Mucosa of rectum (tissue), 2 donors: ENCODE data around the gene LIG1.
"Not testable (repeated sequence)": the region's sequence is repeated elsewhere in the genome, so short reads cannot be mapped to it uniquely, and the experiment has no call there.

Source experiments
- H3K27ac ChIP-seq, 2 donors: one replicate each; pipeline ENCODE4 v1.7.0; 2013; ENCODE audit warnings: inconsistent platforms in 2 of 2, low read depth in 2 of 2, low read length in 2 of 2
- H3K27me3 ChIP-seq, 2 donors: one replicate each; pipeline ENCODE4 v1.7.0; 2013; ENCODE audit warnings: low read length in 2 of 2; ENCODE audit not compliant: control insufficient read depth in 2 of 2, insufficient read depth in 2 of 2
- H3K36me3 ChIP-seq, 2 donors: one replicate each; pipeline ENCODE4 v1.7.0; 2013; ENCODE audit warnings: low read length in 2 of 2; ENCODE audit not compliant: control insufficient read depth in 2 of 2, insufficient read depth in 2 of 2
- H3K4me1 ChIP-seq, 2 donors: one replicate each; pipeline ENCODE4 v1.7.0; 2013; ENCODE audit warnings: low read length in 2 of 2, mild to moderate bottlenecking in 1 of 2; ENCODE audit not compliant: control insufficient read depth in 2 of 2, insufficient read depth in 2 of 2
- H3K4me3 ChIP-seq, 2 donors: one replicate each; pipeline ENCODE4 v1.7.0; 2013; ENCODE audit warnings: low read length in 2 of 2
- H3K9ac ChIP-seq, 2 donors: one replicate each; pipeline ENCODE4 v1.7.0; 2013; ENCODE audit warnings: low read length in 2 of 2, low read depth in 1 of 2, mild to moderate bottlenecking in 1 of 2
- H3K9me3 ChIP-seq, 2 donors: one replicate each; pipeline ENCODE4 v1.7.0; 2013; ENCODE audit warnings: low read length in 2 of 2; ENCODE audit not compliant: control insufficient read depth in 2 of 2
- donor health status: healthy.
- donor health status: Normal muscosa, but diverticular disease.

Gene LIG1

GRCh38 chr19:48110350-48110966 is 59.7 kb downstream of the LIG1 start, which contains the start of gene PLA2G4C:
Gene PLA2G4C (minus strand): TSS chr19:48110817. CDS start chr19:48106529, 4,288 bp downstream.
- Histone ChIP-seq H3K9me3 (no peaks in the 10 kb centered on the region), H3K9ac (peak within 1 kb of the TSS; percentile 57 to 87), H3K4me1 (peaks cover 6 to 8% of the 10 kb centered on the region in 2 donors), H3K27me3 (no peaks in the 10 kb centered on the region), H3K4me3 (peak within 1 kb of the TSS; percentile 44 to 79), H3K36me3 (no peaks in the 10 kb centered on the region), H3K27ac (peak within 1 kb of the TSS; percentile 77 to 88)

DNA sequence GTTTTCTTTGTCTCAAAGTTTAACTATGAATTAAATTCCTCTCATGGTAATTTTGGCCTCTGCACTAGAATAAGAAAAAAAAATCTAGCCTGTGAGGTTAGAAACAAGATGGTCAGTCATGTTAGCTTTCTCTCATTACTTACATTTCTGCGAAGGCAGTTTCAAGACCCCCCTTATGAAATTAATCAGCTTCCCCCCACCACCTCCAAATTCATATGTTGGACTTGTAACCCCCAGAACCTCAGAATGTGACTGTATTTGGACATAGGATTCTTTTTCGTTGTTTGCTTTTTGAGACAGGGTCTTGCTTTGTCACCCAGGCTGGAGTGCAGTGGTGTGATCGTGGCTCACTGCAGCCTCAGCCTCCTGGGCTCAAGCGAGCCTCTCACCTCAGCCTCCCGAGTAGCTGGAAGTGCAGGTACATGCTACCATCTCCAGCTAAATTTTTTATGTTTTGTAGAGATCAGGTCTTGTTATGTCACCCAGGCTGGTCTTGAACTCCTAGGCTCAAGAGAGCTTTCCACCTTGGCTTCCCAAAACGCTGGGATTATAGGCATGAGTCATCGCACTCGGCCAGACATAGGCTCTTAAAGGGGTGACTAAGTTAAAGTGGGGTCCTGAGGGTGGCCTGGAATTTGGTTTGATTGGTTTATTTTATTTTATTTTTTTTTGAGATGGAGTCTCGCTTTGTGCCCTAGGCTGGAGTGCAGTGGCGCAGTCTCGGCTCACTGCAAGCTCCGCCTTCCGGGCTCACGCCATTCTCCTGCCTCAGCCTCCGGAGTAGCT is 61.0 kb downstream of the LIG1 start:
- H3K4me3 ChIP-seq = no peak overlapping the region
- H3K27me3 ChIP-seq = no peaks in the 10 kb centered on the region
- no peaks in the 10 kb centered on the region for H3K9me3 ChIP-seq
- H3K4me1 ChIP-seq = peaks cover 6 to 8% of the 10 kb centered on the region in 2 donors
- H3K27ac ChIP-seq = no peak overlapping the region
- no peaks in the 10 kb centered on the region for H3K36me3 ChIP-seq
- no peak overlapping the region for H3K9ac ChIP-seq

DNA sequence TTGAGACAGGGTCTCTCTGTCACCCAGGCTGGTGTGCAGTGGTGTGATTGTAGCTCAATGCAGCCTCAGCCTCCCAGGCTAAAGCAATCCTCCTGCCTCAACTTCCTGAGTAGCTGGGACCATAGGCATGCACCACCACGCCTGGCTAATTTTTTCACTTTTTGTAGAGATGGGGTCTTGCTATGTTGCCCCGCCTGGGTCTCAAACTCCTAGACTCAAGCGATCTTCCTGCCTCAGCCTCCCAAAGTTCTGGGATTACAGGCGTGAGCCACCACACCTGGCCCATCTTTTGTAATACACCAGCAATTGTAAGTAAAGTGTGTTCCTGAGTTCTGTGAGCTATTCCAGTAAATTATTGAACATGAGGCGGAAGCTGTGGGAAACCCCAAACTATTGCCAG is 66.2 kb downstream of the LIG1 start:
- H3K9me3 ChIP-seq = no peaks in the 10 kb centered on the region
- H3K36me3 ChIP-seq = no peaks in the 10 kb centered on the region
- no peak overlapping the region for H3K4me3 ChIP-seq
- H3K4me1 ChIP-seq = peaks cover 4 to 6% of the 10 kb centered on the region in 2 donors
- H3K27ac ChIP-seq = no peak overlapping the region
- no peak overlapping the region for H3K9ac ChIP-seq
- no peaks in the 10 kb centered on the region for H3K27me3 ChIP-seq

DNA sequence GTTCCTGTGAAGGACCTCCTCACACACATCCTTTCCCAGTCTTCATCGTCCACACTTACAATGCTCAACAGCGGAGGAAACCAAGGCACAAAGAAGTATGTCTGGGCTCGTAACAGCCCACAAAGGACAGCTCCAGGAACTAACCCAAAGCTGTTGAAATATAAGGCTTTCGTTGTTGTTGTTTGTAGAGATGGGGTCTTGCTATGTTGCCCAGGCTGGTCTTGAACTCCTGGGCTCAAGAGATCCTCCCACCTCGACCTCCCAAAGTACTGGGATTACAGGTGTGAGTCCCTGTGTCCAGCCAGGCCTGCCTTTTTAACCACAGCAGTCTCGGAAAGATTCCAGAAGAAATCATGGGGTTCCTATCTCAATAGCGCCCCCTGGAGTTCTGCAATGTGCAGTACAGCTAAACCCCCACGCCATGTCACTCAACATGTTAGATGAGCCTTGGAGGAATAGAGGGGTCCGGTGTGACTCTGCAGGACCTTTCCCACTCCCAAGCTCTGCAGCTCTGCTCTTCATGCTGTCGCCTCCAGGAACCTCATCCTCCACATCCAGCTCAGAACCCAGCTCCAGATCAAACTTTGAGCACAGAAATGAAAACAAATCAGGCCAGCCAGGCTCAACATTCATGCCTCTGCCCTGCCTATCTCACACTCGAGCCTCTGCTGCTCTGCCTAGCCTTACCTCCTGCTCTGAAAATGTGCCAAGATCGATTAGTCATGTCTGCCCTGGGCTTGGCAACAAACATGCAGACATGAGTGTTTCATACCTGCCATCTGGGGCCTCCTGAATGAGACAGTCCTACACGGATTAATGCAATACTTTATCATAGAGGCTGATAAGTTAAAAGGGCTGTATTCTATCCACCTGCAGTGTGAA is 67.0 kb downstream of the LIG1 start:
- Histone ChIP-seq H3K27me3 (no peaks in the 10 kb centered on the region), H3K4me3 (no peak overlapping the region), H3K9ac (no peak overlapping the region), H3K9me3 (no peaks in the 10 kb centered on the region), H3K27ac (no peak overlapping the region), H3K36me3 (no peaks in the 10 kb centered on the region), H3K4me1 (peaks cover 4 to 6% of the 10 kb centered on the region in 2 donors)

DNA sequence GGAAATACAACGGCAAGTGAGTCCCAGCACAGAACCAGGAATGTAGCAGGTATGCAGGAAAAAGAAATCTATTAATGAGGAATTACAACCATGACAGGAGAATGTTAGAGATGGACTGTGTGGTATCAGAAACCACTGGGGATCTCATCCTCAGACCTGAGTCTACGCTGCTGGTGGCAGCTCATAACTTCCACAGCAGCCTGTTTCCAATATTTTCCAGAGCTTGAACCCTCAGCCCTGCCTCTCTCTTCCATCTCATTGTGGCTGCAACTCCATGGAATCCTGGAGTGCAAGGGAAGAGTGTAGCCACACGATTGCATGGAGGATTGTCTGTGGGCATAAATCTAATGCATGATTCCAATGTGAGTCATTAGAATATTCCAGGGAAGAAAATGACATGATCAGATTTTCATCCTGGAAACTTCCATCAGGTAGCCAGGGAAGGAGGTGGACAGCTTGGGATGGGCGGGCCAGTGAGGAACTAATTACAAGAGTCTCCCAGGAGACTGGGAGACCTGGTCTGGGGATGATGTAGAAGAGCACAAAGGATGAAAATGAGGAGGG is 74.5 kb downstream of the LIG1 start:
- H3K27ac ChIP-seq = no peak overlapping the region
- no peaks in the 10 kb centered on the region for H3K27me3 ChIP-seq
- H3K4me1 ChIP-seq = no peaks in the 10 kb centered on the region
- H3K36me3 ChIP-seq = no peaks in the 10 kb centered on the region
- H3K9ac ChIP-seq = no peak overlapping the region
- no peak overlapping the region for H3K4me3 ChIP-seq
- H3K9me3 ChIP-seq = no peaks in the 10 kb centered on the region

DNA sequence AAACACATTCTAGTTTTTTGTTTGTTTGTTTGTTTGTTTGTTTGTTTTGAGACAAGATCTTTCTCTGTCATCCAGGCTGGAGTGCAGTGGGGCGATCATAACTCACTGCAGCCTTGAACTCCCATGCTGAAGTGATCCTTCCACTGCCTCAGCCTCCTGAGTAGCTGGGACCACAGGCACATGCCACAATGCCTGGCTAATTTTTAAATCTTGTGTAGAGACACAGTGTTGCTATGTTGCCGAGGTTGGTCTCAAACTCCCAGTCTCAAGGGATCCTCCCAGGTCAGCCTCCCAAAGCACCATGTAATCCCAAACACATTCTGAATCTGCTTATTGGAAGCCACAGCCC is 75.3 kb downstream of the LIG1 start:
- no peaks in the 10 kb centered on the region for H3K27me3 ChIP-seq
- no peak overlapping the region for H3K4me3 ChIP-seq
- no peak overlapping the region for H3K27ac ChIP-seq
- H3K36me3 ChIP-seq = no peaks in the 10 kb centered on the region
- H3K4me1 ChIP-seq = peaks cover 3 to 4% of the 10 kb centered on the region in 2 donors
- no peak overlapping the region for H3K9ac ChIP-seq
- H3K9me3 ChIP-seq = no peaks in the 10 kb centered on the region

DNA sequence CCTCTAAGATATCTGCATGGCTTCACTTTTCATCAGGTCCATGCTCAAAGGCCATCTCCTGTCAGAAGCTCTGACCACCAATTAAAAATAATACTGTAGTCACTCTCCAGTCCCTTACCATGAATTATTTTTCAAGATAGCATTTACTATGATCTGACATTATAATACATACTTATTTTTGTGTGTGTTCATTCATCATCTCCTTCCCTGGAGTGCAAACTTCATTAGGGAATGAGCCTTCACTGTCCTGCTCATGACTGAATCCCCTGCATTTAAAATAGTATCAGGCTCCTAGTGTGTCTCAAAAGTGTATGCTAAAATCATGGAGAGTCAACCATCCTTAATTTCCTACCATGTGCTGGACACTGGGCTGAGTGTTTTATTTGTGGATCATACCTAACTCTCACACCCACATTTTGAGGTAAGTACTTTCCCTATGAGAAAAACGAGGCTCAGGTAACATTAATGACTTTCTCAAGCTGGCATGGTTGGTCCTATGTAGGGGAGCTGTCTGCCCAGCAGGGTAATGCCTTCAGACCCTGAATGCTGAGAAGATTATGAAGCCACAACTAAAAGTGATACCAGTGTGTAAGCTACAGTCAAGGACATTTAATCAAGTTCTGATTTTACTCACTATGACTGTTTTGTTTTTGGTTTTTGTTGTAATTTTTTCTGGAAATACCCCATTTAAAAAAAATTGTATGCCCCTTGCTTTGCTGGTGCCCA is 75.9 kb downstream of the LIG1 start:
- Histone ChIP-seq H3K4me1 (peaks cover 4 to 5% of the 10 kb centered on the region in 2 donors), H3K36me3 (no peaks in the 10 kb centered on the region), H3K27me3 (no peaks in the 10 kb centered on the region), H3K27ac (no peak overlapping the region), H3K9ac (no peak overlapping the region), H3K9me3 (no peaks in the 10 kb centered on the region), H3K4me3 (no peak overlapping the region)

GRCh38 chr19:48091111-48091718 is 78.9 kb downstream of the LIG1 start:
- H3K36me3 ChIP-seq, H3K9me3 ChIP-seq, H3K9ac ChIP-seq, H3K4me1 ChIP-seq, H3K27ac ChIP-seq, H3K4me3 ChIP-seq, H3K27me3 ChIP-seq: not testable (repeated sequence)

- Histone ChIP-seq H3K4me3 (no peak overlapping the region), H3K36me3 (no peaks in the 10 kb centered on the region), H3K27ac (peak overlapping the region in 1 of 2 donors; percentile 43), H3K9ac (no peak overlapping the region), H3K27me3 (no peaks in the 10 kb centered on the region), H3K4me1 (peaks cover 4 to 5% of the 10 kb centered on the region in 2 donors), H3K9me3 (no peaks in the 10 kb centered on the region)
Measured at GRCh38 chr19:48090281-48090802, 79.8 kb downstream of the LIG1 start.
